Trophoblast cell (in vitro differentiated cells and primary cell): ENCODE results near the gene TSEN34.

Experiments
- DNase-seq, 2 donors: peaks; one replicate each; pipeline ENCODE4 v3.0.0-alpha.2; 2016
- H2AFZ ChIP-seq: 2 replicates; pipeline ENCODE4 v1.6.1; 2013; ENCODE audit warnings: low read length, moderate library complexity, mild to moderate bottlenecking; ENCODE audit not compliant: insufficient read depth, poor library complexity
- H2AK5ac ChIP-seq: 2 replicates; pipeline ENCODE4 v1.6.1; 2013; ENCODE audit warnings: mild to moderate bottlenecking, low read length
- H2BK120ac ChIP-seq: 2 replicates; pipeline ENCODE4 v1.6.1; 2013; ENCODE audit warnings: low read length, mild to moderate bottlenecking, moderate library complexity; ENCODE audit not compliant: insufficient read depth, poor library complexity
- H2BK12ac ChIP-seq: 2 replicates; pipeline ENCODE4 v1.6.1; 2013; ENCODE audit warnings: mild to moderate bottlenecking, low read length, moderate library complexity
- H2BK5ac ChIP-seq: 2 replicates; pipeline ENCODE4 v1.6.1; 2013; ENCODE audit warnings: low read length, low read depth, moderate library complexity, mild to moderate bottlenecking; ENCODE audit not compliant: poor library complexity
- H3K14ac ChIP-seq: 2 replicates; pipeline ENCODE4 v1.6.1; 2013; ENCODE audit warnings: mild to moderate bottlenecking, low read length
- H3K18ac ChIP-seq: 2 replicates; pipeline ENCODE4 v1.6.1; 2013; ENCODE audit warnings: mild to moderate bottlenecking, low read length
- H3K23ac ChIP-seq: 2 replicates; pipeline ENCODE4 v1.6.1; 2013; ENCODE audit warnings: low read length
- H3K27ac ChIP-seq: 2 replicates; pipeline ENCODE4 v1.5.1; 2013; ENCODE audit warnings: low read depth, mild to moderate bottlenecking, inconsistent platforms, low read length, moderate library complexity
- H3K27me3 ChIP-seq: 2 replicates; pipeline ENCODE4 v1.6.1; 2013; ENCODE audit warnings: inconsistent platforms, mild to moderate bottlenecking, low read length, moderate library complexity; ENCODE audit not compliant: insufficient read depth
- H3K36me3 ChIP-seq, 2 experiments: 1 replicate in 1 of 2; 2 replicates in 1 of 2; pipeline ENCODE4 v1.6.1; 2013; ENCODE audit warnings: low read length in 2 of 2, mild to moderate bottlenecking in 2 of 2, moderate library complexity in 1 of 2; ENCODE audit not compliant: insufficient read depth in 2 of 2, control insufficient read depth in 1 of 2
- H3K4ac ChIP-seq: 2 replicates; pipeline ENCODE4 v1.6.1; 2013; ENCODE audit warnings: low read depth, mild to moderate bottlenecking, low read length, moderate library complexity
- H3K4me1 ChIP-seq, 2 experiments: 1 replicate in 1 of 2; 2 replicates in 1 of 2; pipeline ENCODE4 v1.6.1; 2013; ENCODE audit warnings: low read length in 2 of 2, mild to moderate bottlenecking in 2 of 2, moderate library complexity in 1 of 2; ENCODE audit not compliant: insufficient read depth in 2 of 2, control insufficient read depth in 1 of 2
- H3K4me2 ChIP-seq: 2 replicates; pipeline ENCODE4 v1.6.1; 2013; ENCODE audit warnings: inconsistent platforms, mild to moderate bottlenecking, low read length, moderate library complexity
- H3K4me3 ChIP-seq: 2 replicates; pipeline ENCODE4 v1.5.1; 2013; ENCODE audit warnings: mild to moderate bottlenecking, low read depth, low read length, inconsistent platforms
- H3K79me1 ChIP-seq: one replicate; pipeline ENCODE4 v1.6.1; 2013; ENCODE audit warnings: low read length
- H3K79me2 ChIP-seq: 2 replicates; pipeline ENCODE4 v1.6.1; 2013; ENCODE audit warnings: low read length, mild to moderate bottlenecking; ENCODE audit not compliant: control insufficient read depth, insufficient read depth, poor library complexity
- H3K9ac ChIP-seq: 2 replicates; pipeline ENCODE4 v1.6.1; 2013; ENCODE audit warnings: mild to moderate bottlenecking, low read length
- H3K9me3 ChIP-seq: 2 replicates; pipeline ENCODE4 v1.6.1; 2013; ENCODE audit warnings: low read depth, mild to moderate bottlenecking, control low read depth, inconsistent platforms, low read length; ENCODE audit not compliant: insufficient read depth
- H4K12ac ChIP-seq: 2 replicates; pipeline ENCODE4 v1.6.1; 2013; ENCODE audit warnings: low read depth, mild to moderate bottlenecking, low read length, moderate library complexity
- H4K8ac ChIP-seq: 2 replicates; pipeline ENCODE4 v1.6.1; 2013; ENCODE audit warnings: low read depth, mild to moderate bottlenecking, low read length, moderate library complexity
- H4K91ac ChIP-seq: one replicate; pipeline ENCODE4 v1.6.1; 2013; ENCODE audit warnings: low read depth, mild to moderate bottlenecking, low read length, moderate library complexity
- WGBS: extraction: QIAGEN DNeasy Blood & Tissue Kit; methylation state at CpG from one replicate; pipeline ENCODE4 v1.1.7; 2013; ENCODE audit warnings: missing lambda C conversion rate; ENCODE audit not compliant: insufficient read length, insufficient coverage; ENCODE audit errors: extremely low coverage; 5-methylcytosine and 5-hydroxymethylcytosine counted together

The TSEN34 gene

DNA sequence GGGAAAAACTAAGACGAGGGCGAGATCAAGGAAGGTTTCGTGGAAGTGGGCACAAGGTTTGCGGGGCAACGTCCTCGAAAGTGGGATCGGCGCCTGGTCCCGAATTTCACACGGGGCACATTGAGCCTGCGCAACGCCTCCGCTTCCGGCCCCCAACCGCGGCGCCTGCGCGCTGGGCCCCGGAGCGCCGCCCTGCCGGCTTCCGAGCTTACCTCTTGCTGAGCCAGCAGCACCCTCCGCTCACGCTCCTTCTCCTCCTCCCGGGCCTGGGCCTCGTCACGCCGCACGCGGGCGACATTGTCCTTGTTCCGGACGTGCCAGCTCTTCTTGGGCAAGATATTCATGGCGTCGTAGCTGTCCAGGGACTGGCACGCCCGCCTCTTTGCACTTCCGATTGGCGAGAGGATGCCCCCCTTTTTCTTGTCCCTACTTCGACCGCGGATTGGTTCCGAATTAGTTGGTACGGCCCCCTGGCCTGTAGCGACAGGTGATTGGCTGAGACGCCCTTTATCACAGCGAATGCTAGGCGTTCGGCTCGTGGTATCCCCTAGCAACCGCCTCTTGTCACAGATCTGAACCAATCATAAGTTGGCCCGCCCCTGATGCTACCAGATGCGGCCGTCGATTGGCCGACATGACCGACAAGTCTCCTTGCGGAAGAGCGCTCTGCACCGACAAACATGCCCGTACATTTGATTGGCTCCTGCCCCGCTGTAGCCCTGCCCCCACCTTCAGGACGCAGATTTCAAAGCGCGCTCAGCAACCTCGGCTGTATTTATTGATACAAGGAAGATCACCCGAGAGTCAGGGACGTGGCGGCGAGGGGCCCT lies 31.5 kb upstream of the TSEN34 start, which contains the start of gene LENG1:
Gene LENG1 (minus strand): TSS at position 370 of the 830 bp plus-strand sequence. CDS start 26 bp downstream, at position 344.
- H3K4me2 ChIP-seq = peak within 1 kb of the TSS; percentile 93
- H3K79me2 ChIP-seq = peaks cover 6% of the 10 kb centered on the region
- no peaks in the 10 kb centered on the region for H3K9me3 ChIP-seq
- peak within 1 kb of the TSS; percentile 49 for H2BK120ac ChIP-seq
- peak; percentile 100 for DNase-seq
- peaks cover 30 to 32% of the 10 kb centered on the region in 2 experiments for H3K36me3 ChIP-seq
- H2AK5ac ChIP-seq = peak within 1 kb of the TSS; percentile 36
- peak within 1 kb of the TSS; percentile 91 for H3K9ac ChIP-seq
- peak within 1 kb of the TSS; percentile 41 for H3K4ac ChIP-seq
- peak within 1 kb of the TSS; percentile 95 for H3K4me3 ChIP-seq
- no peaks in the 10 kb centered on the region for H3K27me3 ChIP-seq
- no peak within 1 kb of the TSS for H2BK12ac ChIP-seq
- H2BK5ac ChIP-seq = peak within 1 kb of the TSS; percentile 62
- H4K91ac ChIP-seq = peak within 1 kb of the TSS; percentile 64
- peak within 1 kb of the TSS; percentile 88 for H3K27ac ChIP-seq
- peaks cover 6% of the 10 kb centered on the region for H3K79me1 ChIP-seq
- peak within 1 kb of the TSS; percentile 47 for H3K18ac ChIP-seq
- H4K12ac ChIP-seq = peak within 1 kb of the TSS; percentile 54
- H3K23ac ChIP-seq = no peak within 1 kb of the TSS
- peaks cover 5 to 26% of the 10 kb centered on the region in 2 experiments for H3K4me1 ChIP-seq
- no CpG with 5 or more reads among the region's 72 CpGs for WGBS
- peak within 1 kb of the TSS; percentile 56 for H3K14ac ChIP-seq
- H2AFZ ChIP-seq = peak within 1 kb of the TSS; percentile 61
- peak within 1 kb of the TSS; percentile 74 for H4K8ac ChIP-seq

DNA sequence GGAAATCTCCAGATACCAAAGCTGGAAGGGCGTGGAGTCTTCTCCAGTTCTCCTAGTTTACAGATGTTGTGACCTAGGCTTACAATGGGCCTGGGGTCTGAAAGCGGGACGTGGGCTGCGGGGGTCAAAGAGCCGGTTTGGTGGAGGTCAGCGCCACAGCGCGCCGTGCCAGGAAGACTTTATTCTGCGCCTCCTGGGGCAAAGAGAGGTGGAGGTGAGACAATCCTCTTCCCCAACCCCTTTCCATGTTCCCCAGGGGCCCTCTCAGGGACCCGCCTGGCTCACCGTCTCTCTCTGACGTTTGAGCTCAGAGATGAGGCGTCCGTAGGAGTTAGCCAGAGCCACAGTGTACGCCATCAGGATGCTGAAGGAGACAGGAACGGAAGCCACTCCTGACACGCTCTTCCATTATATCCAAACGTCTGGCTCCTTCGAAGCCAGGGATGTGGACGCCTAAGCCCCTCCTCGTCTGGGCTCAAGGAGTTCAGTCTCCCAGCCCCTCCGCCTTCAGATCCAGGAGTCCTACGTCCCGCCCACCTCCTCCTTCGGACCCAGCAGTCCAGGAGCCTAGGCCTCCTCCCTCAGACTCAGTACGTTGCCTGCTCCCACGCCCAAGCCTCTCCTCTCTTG lies 30.8 kb upstream of the TSEN34 start:
- Histone ChIP-seq H3K18ac (peak overlapping the region; percentile 18), H3K23ac (no peak overlapping the region), H2BK12ac (no peak overlapping the region), H3K4me2 (peak overlapping the region; percentile 93), H3K14ac (peak overlapping the region; percentile 40), H4K12ac (peak overlapping the region; percentile 54), H3K4ac (peak overlapping the region; percentile 41), H4K8ac (peak overlapping the region; percentile 74), H3K36me3 (peaks cover 23 to 25% of the 10 kb centered on the region in 2 experiments), H3K9ac (peak overlapping the region; percentile 67), H3K4me1 (peaks cover 5 to 26% of the 10 kb centered on the region in 2 experiments), H3K27me3 (no peaks in the 10 kb centered on the region), H2BK120ac (no peak overlapping the region), H3K79me1 (peaks cover 6% of the 10 kb centered on the region), H3K9me3 (peaks cover 4% of the 10 kb centered on the region), H3K79me2 (peaks cover 6% of the 10 kb centered on the region), H2AFZ (peak overlapping the region; percentile 61), H4K91ac (peak overlapping the region; percentile 44), H3K27ac (peak overlapping the region; percentile 18), H2BK5ac (peak overlapping the region; percentile 15), H3K4me3 (peak overlapping the region; percentile 72), H2AK5ac (peak overlapping the region; percentile 36)
- no CpG with 5 or more reads among the region's 28 CpGs for WGBS
- peak in 1 of 2 donors; percentile 18 for DNase-seq

DNA sequence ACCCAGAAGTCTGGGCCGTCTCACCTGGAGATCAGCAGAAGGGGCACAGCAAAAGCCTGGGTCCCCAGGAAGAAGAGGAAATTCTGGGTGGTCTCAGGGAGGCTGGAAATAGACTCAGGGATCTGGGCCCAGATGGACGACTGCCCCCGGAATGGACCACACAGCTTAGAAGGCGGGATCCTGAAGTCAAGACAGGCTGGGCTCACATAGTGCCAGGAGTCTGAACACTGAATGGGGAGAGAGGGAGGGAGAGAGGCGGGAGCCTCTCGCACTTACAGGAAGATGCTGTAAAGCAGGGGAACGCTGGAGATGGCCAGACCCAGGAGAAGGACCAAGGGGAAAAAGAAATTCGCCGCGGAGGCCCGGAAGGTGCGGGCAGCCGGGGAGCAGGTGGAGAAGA lies 30.3 kb upstream of the TSEN34 start:
- H3K23ac ChIP-seq = no peak overlapping the region
- H4K91ac ChIP-seq = no peak overlapping the region
- peak overlapping the region; percentile 36 for H2AK5ac ChIP-seq
- H2AFZ ChIP-seq = peak overlapping the region; percentile 46
- no CpG with 5 or more reads among the region's 13 CpGs for WGBS
- peak overlapping the region; percentile 54 for H4K12ac ChIP-seq
- H2BK12ac ChIP-seq = no peak overlapping the region
- peak overlapping the region; percentile 41 for H3K4ac ChIP-seq
- peak overlapping the region; percentile 74 for H4K8ac ChIP-seq
- DNase-seq = no peak
- H3K4me2 ChIP-seq = peak overlapping the region; percentile 93
- peaks cover 6% of the 10 kb centered on the region for H3K9me3 ChIP-seq
- no peak overlapping the region for H2BK5ac ChIP-seq
- no peaks in the 10 kb centered on the region for H3K27me3 ChIP-seq
- no peak overlapping the region for H3K4me3 ChIP-seq
- peak overlapping the region; percentile 40 for H3K14ac ChIP-seq
- H3K9ac ChIP-seq = no peak overlapping the region
- H3K36me3 ChIP-seq = peaks cover 18 to 19% of the 10 kb centered on the region in 2 experiments
- no peak overlapping the region for H2BK120ac ChIP-seq
- no peak overlapping the region for H3K27ac ChIP-seq
- peaks cover 6% of the 10 kb centered on the region for H3K79me2 ChIP-seq
- H3K18ac ChIP-seq = no peak overlapping the region
- peaks cover 6% of the 10 kb centered on the region for H3K79me1 ChIP-seq
- peaks cover 5 to 26% of the 10 kb centered on the region in 2 experiments for H3K4me1 ChIP-seq

DNA sequence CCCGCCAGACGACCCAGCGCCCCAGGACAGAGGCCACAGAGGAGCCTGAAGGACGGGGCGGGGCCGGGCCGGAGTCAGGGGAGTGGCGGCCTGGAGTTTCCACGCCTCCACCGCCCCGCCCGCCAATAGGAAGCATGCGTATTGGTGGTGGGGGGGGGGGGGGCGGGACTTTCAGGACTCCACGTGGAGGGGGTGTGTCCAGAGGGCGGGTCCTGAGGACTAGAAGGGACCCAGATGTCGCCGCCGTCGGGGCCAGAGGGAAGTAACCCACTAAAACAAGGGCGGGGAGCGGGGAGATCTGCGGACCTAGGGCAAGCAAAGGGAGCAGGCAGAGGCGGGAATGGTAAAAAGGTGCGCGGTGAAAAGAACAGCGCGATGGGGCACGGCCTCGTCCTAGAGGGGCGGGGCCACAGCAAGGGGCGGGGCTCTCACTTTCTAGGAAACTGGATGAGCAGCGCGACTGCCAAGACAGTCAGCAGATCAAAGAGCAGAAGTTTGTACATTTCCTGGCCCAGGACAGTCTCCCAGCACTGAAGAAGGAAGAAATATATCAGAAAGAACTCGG lies 28.8 kb upstream of the TSEN34 start:
- no CpG with 5 or more reads among the region's 35 CpGs for WGBS
- H4K8ac ChIP-seq = no peak overlapping the region
- no peak overlapping the region for H3K27ac ChIP-seq

More for the DNA sequence above, 28.8 kb upstream of the TSEN34 start:
- H3K23ac ChIP-seq = no peak overlapping the region
- DNase-seq = peak; percentile 77 to 86
- H3K4me3 ChIP-seq = peak overlapping the region; percentile 60
- no peak overlapping the region for H2AFZ ChIP-seq
- H3K27me3 ChIP-seq = no peaks in the 10 kb centered on the region
- H2BK120ac ChIP-seq = no peak overlapping the region
- H3K4me2 ChIP-seq = peak overlapping the region; percentile 65
- H3K9ac ChIP-seq = no peak overlapping the region
- no peak overlapping the region for H2AK5ac ChIP-seq
- peaks cover 6% of the 10 kb centered on the region for H3K9me3 ChIP-seq
- no peak overlapping the region for H2BK12ac ChIP-seq
- peaks cover 6% of the 10 kb centered on the region for H3K79me2 ChIP-seq
- no peak overlapping the region for H3K4ac ChIP-seq
- H3K14ac ChIP-seq = no peak overlapping the region
- H4K12ac ChIP-seq = no peak overlapping the region
- H3K36me3 ChIP-seq = peaks cover 5 to 6% of the 10 kb centered on the region in 2 experiments
- H2BK5ac ChIP-seq = no peak overlapping the region
- H3K18ac ChIP-seq = no peak overlapping the region
- H4K91ac ChIP-seq = no peak overlapping the region
- peaks cover 5 to 24% of the 10 kb centered on the region in 2 experiments for H3K4me1 ChIP-seq
- H3K79me1 ChIP-seq = peaks cover 6% of the 10 kb centered on the region
